Measurements from ENCODE around the gene GNLY.

GNLY gene

DNA sequence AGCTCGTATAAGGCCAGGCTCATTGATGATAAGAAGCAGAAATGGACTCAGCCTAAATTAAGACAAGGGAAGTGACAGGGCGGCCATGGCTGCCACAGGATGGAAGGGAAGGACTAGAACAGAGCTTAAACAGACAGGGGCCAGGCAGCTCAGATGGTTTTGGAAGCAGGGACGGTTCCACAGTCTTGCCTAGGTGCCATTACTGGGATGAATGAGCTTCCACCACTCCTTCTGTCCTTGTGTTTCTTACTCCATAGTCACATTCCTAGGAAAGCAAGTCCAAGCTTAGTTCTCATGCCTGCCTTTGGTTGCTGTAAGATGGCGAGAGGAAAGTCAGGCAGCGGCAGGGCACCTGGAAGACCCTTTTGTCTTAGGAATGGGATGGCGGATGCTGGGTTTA lies 11.9 kb downstream of the GNLY start:
- TF ChIP-seq, protein P1, sequence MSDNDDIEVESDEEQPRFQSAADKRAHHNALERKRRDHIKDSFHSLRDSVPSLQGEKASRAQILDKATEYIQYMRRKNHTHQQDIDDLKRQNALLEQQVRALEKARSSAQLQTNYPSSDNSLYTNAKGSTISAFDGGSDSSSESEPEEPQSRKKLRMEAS (IDR thresholded peaks at IDR 0.05; ENCODE audit: low read depth, low read length) = no peak
- TF ChIP-seq POLR2A (IDR thresholded peaks at IDR 0.05; ENCODE audit: extremely low read depth, insufficient read length) (no peak), MYC (IDR thresholded peaks at IDR 0.05; ENCODE audit: low read depth, low read length) (no peak)
- TF ChIP-seq, protein P2, sequence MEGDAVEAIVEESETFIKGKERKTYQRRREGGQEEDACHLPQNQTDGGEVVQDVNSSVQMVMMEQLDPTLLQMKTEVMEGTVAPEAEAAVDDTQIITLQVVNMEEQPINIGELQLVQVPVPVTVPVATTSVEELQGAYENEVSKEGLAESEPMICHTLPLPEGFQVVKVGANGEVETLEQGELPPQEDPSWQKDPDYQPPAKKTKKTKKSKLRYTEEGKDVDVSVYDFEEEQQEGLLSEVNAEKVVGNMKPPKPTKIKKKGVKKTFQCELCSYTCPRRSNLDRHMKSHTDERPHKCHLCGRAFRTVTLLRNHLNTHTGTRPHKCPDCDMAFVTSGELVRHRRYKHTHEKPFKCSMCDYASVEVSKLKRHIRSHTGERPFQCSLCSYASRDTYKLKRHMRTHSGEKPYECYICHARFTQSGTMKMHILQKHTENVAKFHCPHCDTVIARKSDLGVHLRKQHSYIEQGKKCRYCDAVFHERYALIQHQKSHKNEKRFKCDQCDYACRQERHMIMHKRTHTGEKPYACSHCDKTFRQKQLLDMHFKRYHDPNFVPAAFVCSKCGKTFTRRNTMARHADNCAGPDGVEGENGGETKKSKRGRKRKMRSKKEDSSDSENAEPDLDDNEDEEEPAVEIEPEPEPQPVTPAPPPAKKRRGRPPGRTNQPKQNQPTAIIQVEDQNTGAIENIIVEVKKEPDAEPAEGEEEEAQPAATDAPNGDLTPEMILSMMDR (IDR thresholded peaks at IDR 0.05; ENCODE audit: low read depth, low read length) = no peak
- DNase-seq (ENCODE audit: low read depth) = peak; percentile 40
- no peak overlapping the region for H3K4me3 ChIP-seq (ENCODE audit: low read depth, low read length)

DNA sequence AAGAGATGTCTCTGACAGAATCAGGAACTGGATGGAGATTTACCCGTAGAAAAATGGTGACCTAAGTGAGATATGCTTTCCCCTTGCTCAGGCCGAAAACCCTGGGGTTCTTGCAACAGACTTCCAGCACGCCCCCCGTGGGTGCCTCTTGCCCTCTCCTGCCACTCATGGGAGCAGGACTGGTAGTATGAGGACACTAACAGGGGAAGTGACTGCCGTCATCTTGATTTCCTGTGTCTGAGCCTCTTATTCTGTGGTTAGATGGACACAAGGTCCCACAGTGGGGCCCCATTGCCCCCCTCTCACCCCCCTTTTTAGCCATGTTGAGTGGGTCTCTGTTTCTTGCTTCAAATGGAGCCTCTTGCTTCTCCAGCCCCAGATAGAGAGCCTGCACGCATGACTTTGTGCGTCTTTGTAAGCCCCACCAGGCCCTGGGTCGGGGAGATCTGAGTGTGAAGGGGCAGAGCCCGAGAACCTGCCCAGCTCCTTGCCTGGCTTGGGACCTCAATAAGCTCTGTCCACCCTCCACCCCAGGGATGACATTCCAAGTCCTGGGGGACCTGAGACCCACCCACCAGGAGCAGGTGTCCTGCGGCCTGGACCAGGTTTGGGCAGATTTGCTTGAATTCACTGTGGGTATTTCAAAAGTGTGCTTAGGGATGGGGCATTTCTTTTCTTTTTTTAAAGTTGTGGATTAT lies 12.6 kb downstream of the GNLY start:
- TF ChIP-seq POLR2A (IDR thresholded peaks at IDR 0.05; ENCODE audit: extremely low read depth, insufficient read length) (no peak), MYC (IDR thresholded peaks at IDR 0.05; ENCODE audit: low read depth, low read length) (no peak)
- TF ChIP-seq, protein P1 (IDR thresholded peaks at IDR 0.05; ENCODE audit: low read depth, low read length) = no peak
- TF ChIP-seq, protein P2 (IDR thresholded peaks at IDR 0.05; ENCODE audit: low read depth, low read length) = no peak
- peak; percentile 90 for DNase-seq (ENCODE audit: low read depth)
- H3K4me3 ChIP-seq (ENCODE audit: low read depth, low read length) = no peak overlapping the region

DNA sequence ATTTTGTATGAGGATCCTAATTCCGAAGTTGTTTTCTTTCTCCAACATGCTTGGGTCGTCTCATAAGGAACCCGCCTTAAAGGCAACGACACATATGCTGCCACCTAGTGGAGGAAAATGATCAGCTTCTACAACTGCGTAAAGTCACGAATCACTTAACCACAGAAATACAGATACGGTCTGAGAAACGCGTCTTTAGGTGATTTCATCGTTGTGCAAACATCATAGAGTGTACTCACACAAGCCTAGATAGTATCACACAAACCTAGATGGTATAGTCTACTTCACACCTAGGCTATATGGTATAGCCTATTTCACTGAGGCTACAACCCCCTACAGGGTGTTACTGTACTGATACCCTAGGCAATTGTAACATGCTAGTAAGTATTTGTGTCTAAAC lies 13.1 kb downstream of the GNLY start:
- H3K4me3 ChIP-seq (ENCODE audit: low read depth, low read length) = no peak overlapping the region
- TF ChIP-seq, protein P1 (IDR thresholded peaks at IDR 0.05; ENCODE audit: low read depth, low read length) = no peak; the same call in 1 of the 2 replicates
- TF ChIP-seq, protein P2 (IDR thresholded peaks at IDR 0.05; ENCODE audit: low read depth, low read length) = peak; percentile 85
- TF ChIP-seq POLR2A (IDR thresholded peaks at IDR 0.05; ENCODE audit: extremely low read depth, insufficient read length) (no peak), MYC (IDR thresholded peaks at IDR 0.05; ENCODE audit: low read depth, low read length) (0 out of 2 replicates have a peak, but pooled peaks have one; percentile 49)
- DNase-seq (ENCODE audit: low read depth) = peak; percentile 95

DNA sequence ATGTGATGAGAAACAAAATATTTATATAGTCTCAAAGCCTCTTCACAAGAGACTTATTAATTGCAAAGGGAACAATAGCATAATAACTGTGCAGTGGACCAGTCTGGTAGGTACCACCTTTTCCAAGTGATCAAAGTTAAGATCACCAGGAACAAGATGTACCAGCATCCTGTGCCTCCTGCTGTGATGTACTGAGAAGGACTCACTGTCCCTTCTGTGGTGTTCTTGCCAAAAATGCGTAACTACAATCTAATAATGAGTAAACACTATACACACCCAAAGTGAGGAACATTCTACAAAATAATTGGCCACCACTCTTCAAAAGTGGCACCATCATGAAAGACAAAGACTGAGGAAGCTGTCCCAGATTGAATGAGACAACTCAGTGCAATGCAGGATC lies 14.5 kb downstream of the GNLY start:
- H3K4me3 ChIP-seq (ENCODE audit: low read depth, low read length) = no peak overlapping the region
- TF ChIP-seq POLR2A (IDR thresholded peaks at IDR 0.05; ENCODE audit: extremely low read depth, insufficient read length) (no peak), MYC (IDR thresholded peaks at IDR 0.05; ENCODE audit: low read depth, low read length) (no peak)
- TF ChIP-seq, protein P1 (IDR thresholded peaks at IDR 0.05; ENCODE audit: low read depth, low read length) = no peak
- TF ChIP-seq, protein P2 (IDR thresholded peaks at IDR 0.05; ENCODE audit: low read depth, low read length) = no peak
- no peak for DNase-seq (ENCODE audit: low read depth)

DNA sequence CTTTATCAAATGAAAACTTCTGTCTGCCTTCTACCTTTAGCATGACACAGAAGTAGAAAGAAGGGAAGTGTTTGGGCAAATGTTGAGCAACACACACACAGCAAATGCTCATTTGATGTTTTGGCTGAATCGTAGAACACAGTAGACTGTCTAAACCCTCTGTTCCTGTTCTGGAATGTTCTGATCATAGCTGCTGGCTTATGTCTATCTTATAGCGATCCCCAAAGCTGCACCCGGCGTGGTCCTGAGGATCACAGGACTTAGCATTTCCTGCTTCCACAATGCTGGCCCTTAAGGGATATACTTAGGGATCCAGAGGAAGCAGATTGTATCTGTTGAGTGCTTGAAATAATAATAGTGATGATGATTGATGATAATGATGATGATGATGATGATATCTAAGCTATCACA lies 15.2 kb downstream of the GNLY start:
- no peak overlapping the region for H3K4me3 ChIP-seq (ENCODE audit: low read depth, low read length)
- TF ChIP-seq MYC (IDR thresholded peaks at IDR 0.05; ENCODE audit: low read depth, low read length) = no peak
- TF ChIP-seq POLR2A (IDR thresholded peaks at IDR 0.05; ENCODE audit: extremely low read depth, insufficient read length) = no peak
- TF ChIP-seq, protein P2 (IDR thresholded peaks at IDR 0.05; ENCODE audit: low read depth, low read length) = no peak
- TF ChIP-seq, protein P1 (IDR thresholded peaks at IDR 0.05; ENCODE audit: low read depth, low read length) = no peak
- peak; percentile 72 for DNase-seq (ENCODE audit: low read depth)
